ENCODE results near the gene TRIM17.
A peak's percentile ranks its signal among the peaks of the same experiment; 100 is the strongest.

The TRIM17 gene

GRCh38 chr1:228378873-228379460, 37.7 kb downstream of the TRIM17 start:
- no peak for DNase-seq (ENCODE audit: low read depth in 2 of 2)

GRCh38 chr1:228378090-228378872, 38.4 kb downstream of the TRIM17 start:
- DNase-seq (ENCODE audit: low read depth in 2 of 2): peak; percentile 37 to 46

GRCh38 chr1:228377664-228378089, 39.0 kb downstream of the TRIM17 start:
- no peak for DNase-seq (ENCODE audit: low read depth in 2 of 2)

- no peak for DNase-seq (ENCODE audit: low read depth in 2 of 2)
Observed at GRCh38 chr1:228376651-228377631, 39.7 kb downstream of the TRIM17 start.

- DNase-seq (ENCODE audit: low read depth in 2 of 2): no peak
Observed at GRCh38 chr1:228376262-228376628, 40.4 kb downstream of the TRIM17 start.

- no peak for DNase-seq (ENCODE audit: low read depth in 2 of 2)
Observed at GRCh38 chr1:228375578-228376261, 40.9 kb downstream of the TRIM17 start.

- no peak for DNase-seq (ENCODE audit: low read depth in 2 of 2)
Observed at GRCh38 chr1:228374711-228375577, 41.7 kb downstream of the TRIM17 start.

GRCh38 chr1:228373681-228374571, 42.7 kb downstream of the TRIM17 start:
- DNase-seq (ENCODE audit: low read depth in 2 of 2): no peak

GRCh38 chr1:228373004-228373680, 43.5 kb downstream of the TRIM17 start:
- DNase-seq (ENCODE audit: low read depth in 2 of 2): no peak

GRCh38 chr1:228372183-228373003, 44.3 kb downstream of the TRIM17 start:
- no peak for DNase-seq (ENCODE audit: low read depth in 2 of 2)

- no peak for DNase-seq (ENCODE audit: low read depth in 2 of 2)
Observed at GRCh38 chr1:228371741-228372182, 44.9 kb downstream of the TRIM17 start.

- no peak for DNase-seq (ENCODE audit: low read depth in 2 of 2)
Observed at GRCh38 chr1:228370941-228371740, 45.5 kb downstream of the TRIM17 start.

GRCh38 chr1:228370439-228370940, 46.2 kb downstream of the TRIM17 start:
- no peak for DNase-seq (ENCODE audit: low read depth in 2 of 2)

GRCh38 chr1:228369608-228370438, 46.8 kb downstream of the TRIM17 start:
- DNase-seq (ENCODE audit: low read depth in 2 of 2): no peak

- DNase-seq (ENCODE audit: low read depth in 2 of 2): no peak
Observed at GRCh38 chr1:228368801-228369607, 47.7 kb downstream of the TRIM17 start.
